Endothelial cell (in vitro differentiated cells): Measurements from ENCODE around the gene CHPF. TPM values are rescaled to one million over a fixed set of nuclear protein-coding genes. Genes with fewer than 3 reads are reported as not detected.
A peak's percentile ranks its signal among the peaks of the same experiment; 100 is the strongest.

Source experiments
- DNase-seq: peaks from one replicate; pipeline ENCODE4 v3.0.0; 2021; ENCODE audit warnings: low spot score
- H3K27ac Mint-ChIP-seq: one replicate; pipeline ENCODE4 v1.8.0; 2021; ENCODE audit warnings: mixed read lengths, inconsistent platforms; ENCODE audit not compliant: unreplicated experiment
- H3K27me3 Mint-ChIP-seq: one replicate; pipeline ENCODE4 v1.8.0; 2021; ENCODE audit warnings: mild to moderate bottlenecking, moderate library complexity, mixed read lengths, inconsistent platforms; ENCODE audit not compliant: unreplicated experiment
- H3K36me3 Mint-ChIP-seq: one replicate; pipeline ENCODE4 v1.8.0; 2021; ENCODE audit warnings: mild to moderate bottlenecking, low read depth, mixed read lengths, inconsistent platforms; ENCODE audit not compliant: unreplicated experiment
- H3K4me1 Mint-ChIP-seq: one replicate; pipeline ENCODE4 v1.8.0; 2021; ENCODE audit warnings: mild to moderate bottlenecking, mixed read lengths, inconsistent platforms; ENCODE audit not compliant: unreplicated experiment
- H3K4me3 Mint-ChIP-seq: one replicate; pipeline ENCODE4 v1.8.0; 2021; ENCODE audit warnings: mild to moderate bottlenecking, mixed read lengths, inconsistent platforms; ENCODE audit not compliant: unreplicated experiment
- H3K9me3 Mint-ChIP-seq: one replicate; pipeline ENCODE4 v1.8.0; 2021; ENCODE audit warnings: mixed read lengths, inconsistent platforms; ENCODE audit not compliant: unreplicated experiment
- CTCF ChIP-seq: fragments of 200-600 bp; sonication (generic); IDR thresholded peaks from one replicate; pipeline ENCODE4 v1.5.0; 2021; ENCODE audit warnings: antibody characterized with exemption; ENCODE audit not compliant: unreplicated experiment
- total RNA-seq: library from RNA; stranded (reverse); fragmentation: NEBNext Ultra II Directional; extraction: Animal tissue kit (Norgen Biotek cat#: 25700); gene quantifications from one replicate; pipeline ENCODE4 v1.2.1, GENCODE V29; 2021; ENCODE audit not compliant: unreplicated experiment

CHPF gene
- total RNA-seq, 1 donor from 2014 or later = 4.1 TPM

GRCh38 chr2:219570194-219570923, 26.8 kb upstream of the CHPF start:
- no peak for DNase-seq
- Mint-ChIP-seq H3K9me3 (no peaks in the 10 kb centered on the region), H3K4me1 (peaks cover 10% of the 10 kb centered on the region), H3K36me3 (peaks cover 22% of the 10 kb centered on the region), H3K4me3 (peak overlapping the region; percentile 81), H3K27me3 (peaks cover 25% of the 10 kb centered on the region), H3K27ac (no peak overlapping the region)
- TF ChIP-seq CTCF = no peak

- no peak for DNase-seq
- Mint-ChIP-seq H3K27me3 (peaks cover 22% of the 10 kb centered on the region), H3K36me3 (peaks cover 22% of the 10 kb centered on the region), H3K9me3 (no peaks in the 10 kb centered on the region), H3K4me1 (peaks cover 10% of the 10 kb centered on the region), H3K4me3 (peak overlapping the region; percentile 81), H3K27ac (no peak overlapping the region)
- no peak for TF ChIP-seq CTCF
Observed at GRCh38 chr2:219569635-219570034, 26.0 kb upstream of the CHPF start.

- Mint-ChIP-seq H3K27ac (no peak overlapping the region), H3K9me3 (no peaks in the 10 kb centered on the region), H3K4me1 (peaks cover 10% of the 10 kb centered on the region), H3K4me3 (no peak overlapping the region), H3K36me3 (peaks cover 27% of the 10 kb centered on the region), H3K27me3 (peaks cover 25% of the 10 kb centered on the region)
- no peak for DNase-seq
- TF ChIP-seq CTCF = no peak
Observed at GRCh38 chr2:219569041-219569440, 25.4 kb upstream of the CHPF start.

GRCh38 chr2:219567791-219568361, 24.3 kb upstream of the CHPF start:
- H3K27me3 Mint-ChIP-seq = peaks cover 27% of the 10 kb centered on the region
- no peaks in the 10 kb centered on the region for H3K9me3 Mint-ChIP-seq
- H3K36me3 Mint-ChIP-seq = peaks cover 31% of the 10 kb centered on the region
- no peak for TF ChIP-seq CTCF
- H3K4me3 Mint-ChIP-seq = no peak overlapping the region
- peaks cover 10% of the 10 kb centered on the region for H3K4me1 Mint-ChIP-seq
- no peak overlapping the region for H3K27ac Mint-ChIP-seq
- DNase-seq = no peak

GRCh38 chr2:219567131-219567530, 23.5 kb upstream of the CHPF start:
- Mint-ChIP-seq H3K27ac (no peak overlapping the region), H3K4me1 (peaks cover 10% of the 10 kb centered on the region), H3K9me3 (no peaks in the 10 kb centered on the region), H3K27me3 (peaks cover 27% of the 10 kb centered on the region), H3K4me3 (no peak overlapping the region), H3K36me3 (peaks cover 31% of the 10 kb centered on the region)
- no peak for TF ChIP-seq CTCF
- DNase-seq = no peak
